Gastrocnemius medialis (tissue), 4 donors: Measurements from ENCODE around the gene ACIN1.

Experiments used
- CTCF ChIP-seq, 5 experiments: fragments of 450-650 bp in 3 of 5; fragments of 200-600 bp in 2 of 5; sonication (generic) in 2 of 5; IDR thresholded peaks in 4 of 5; conservative IDR thresholded peaks in 1 of 5; 1 replicate in 4 of 5; 2 replicates in 1 of 5; pipeline ENCODE4 v1.5.1; 2016 to 2019; ENCODE audit warnings: antibody characterized with exemption in 5 of 5, mild to moderate bottlenecking in 3 of 5, moderate library complexity in 3 of 5
- POLR2A ChIP-seq, 2 donors: fragments of 450-650 bp; IDR thresholded peaks; one replicate each; pipeline ENCODE4 v1.6.1; 2017; ENCODE audit warnings: antibody characterized with exemption in 2 of 2, mild to moderate bottlenecking in 2 of 2, moderate library complexity in 2 of 2

GRCh38 chr14:23018107-23018506, 76.8 kb downstream of the ACIN1 start:
- TF ChIP-seq CTCF (IDR thresholded peaks at IDR 0.05 in 4 of 5, conservative IDR thresholded peaks at IDR 0.05 in 1 of 5) = no peak
- no peak for TF ChIP-seq POLR2A (IDR thresholded peaks at IDR 0.05)
